Measurements from ENCODE around the gene ZNF674. TPM values are rescaled to one million over a fixed set of nuclear protein-coding genes. Genes with fewer than 3 reads are reported as not detected.
A peak's percentile ranks its signal among the peaks of the same experiment; 100 is the strongest.
"Not testable (repeated sequence)": the region's sequence is repeated elsewhere in the genome, so short reads cannot be mapped to it uniquely, and the experiment has no call there.

ZNF674 gene
- total RNA-seq, 2 experiments from 2014 or later = 5.4 to 5.5 TPM

DNA sequence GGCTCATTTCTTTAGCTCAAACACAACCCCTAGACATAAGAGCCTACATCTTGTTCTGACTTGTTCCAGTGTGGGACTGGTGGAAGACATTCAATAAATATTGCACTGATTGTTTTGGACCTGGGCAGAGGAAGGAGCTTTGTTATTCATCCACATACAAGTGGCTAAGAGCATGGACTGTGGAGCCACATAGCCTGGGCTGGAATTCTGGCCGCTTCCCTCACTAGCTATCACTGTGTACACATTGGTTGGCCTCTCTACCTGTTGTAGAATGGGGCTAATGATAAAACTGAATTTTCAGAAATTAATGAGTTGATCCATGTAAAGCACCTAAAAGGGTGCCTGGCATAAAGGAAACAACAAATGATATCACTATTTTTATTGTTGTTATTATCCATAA lies 80.0 kb downstream of the ZNF674 start:
- peaks cover 61% of the 10 kb centered on the region for H3K36me3 ChIP-seq (ENCODE audit: insufficient read depth, low read length)
- no TSS peak for BruUV-seq (replicated peaks)
- no peaks in the 10 kb centered on the region for H3K9me2 ChIP-seq (ENCODE audit: insufficient read depth, low read length)
- POLR2A ChIA-PET = interaction anchor here (0.5 kb wide), 1 partner anchor 23 kb away, joined by 3 read pairs; no protein-coding TSS in a partner anchor
- H3K79me2 ChIP-seq (ENCODE audit: insufficient read depth, low read depth, low read length) = no peaks in the 10 kb centered on the region
- CTCF ChIA-PET (ENCODE audit: unreplicated experiment) = no interaction called here
- no peak overlapping the region for H3K27ac ChIP-seq (ENCODE audit: low read depth, low read length, poor library complexity, severe bottlenecking)
- no peak for DNase-seq (ENCODE audit: low spot score)
- H2AFZ ChIP-seq (ENCODE audit: low read length) = no peak overlapping the region
- no peaks in the 10 kb centered on the region for H3K9me3 ChIP-seq (ENCODE audit: low read length)
- H3K4me3 ChIP-seq (ENCODE audit: low read depth, low read length, poor library complexity, severe bottlenecking) = no peak overlapping the region
- H3K4me2 ChIP-seq (ENCODE audit: low read length) = no peak overlapping the region
- peaks cover 12% of the 10 kb centered on the region for H3K4me1 ChIP-seq (ENCODE audit: insufficient read depth, low read length, poor library complexity, severe bottlenecking)
- no peak for TF ChIP-seq EZH2phosphoT487 (IDR thresholded peaks at IDR 0.05; ENCODE audit: borderline replicate concordance, low read depth, low read length)
- TF ChIP-seq, protein P1, sequence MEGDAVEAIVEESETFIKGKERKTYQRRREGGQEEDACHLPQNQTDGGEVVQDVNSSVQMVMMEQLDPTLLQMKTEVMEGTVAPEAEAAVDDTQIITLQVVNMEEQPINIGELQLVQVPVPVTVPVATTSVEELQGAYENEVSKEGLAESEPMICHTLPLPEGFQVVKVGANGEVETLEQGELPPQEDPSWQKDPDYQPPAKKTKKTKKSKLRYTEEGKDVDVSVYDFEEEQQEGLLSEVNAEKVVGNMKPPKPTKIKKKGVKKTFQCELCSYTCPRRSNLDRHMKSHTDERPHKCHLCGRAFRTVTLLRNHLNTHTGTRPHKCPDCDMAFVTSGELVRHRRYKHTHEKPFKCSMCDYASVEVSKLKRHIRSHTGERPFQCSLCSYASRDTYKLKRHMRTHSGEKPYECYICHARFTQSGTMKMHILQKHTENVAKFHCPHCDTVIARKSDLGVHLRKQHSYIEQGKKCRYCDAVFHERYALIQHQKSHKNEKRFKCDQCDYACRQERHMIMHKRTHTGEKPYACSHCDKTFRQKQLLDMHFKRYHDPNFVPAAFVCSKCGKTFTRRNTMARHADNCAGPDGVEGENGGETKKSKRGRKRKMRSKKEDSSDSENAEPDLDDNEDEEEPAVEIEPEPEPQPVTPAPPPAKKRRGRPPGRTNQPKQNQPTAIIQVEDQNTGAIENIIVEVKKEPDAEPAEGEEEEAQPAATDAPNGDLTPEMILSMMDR (conservative IDR thresholded peaks at IDR 0.05; ENCODE audit: low read length) = no peak
- intact Hi-C loops (cut with micrococcal nuclease; ENCODE audit: unreplicated experiment) = no loop called here
- H4K20me1 ChIP-seq (ENCODE audit: insufficient read depth, low read length) = no peaks in the 10 kb centered on the region

DNA sequence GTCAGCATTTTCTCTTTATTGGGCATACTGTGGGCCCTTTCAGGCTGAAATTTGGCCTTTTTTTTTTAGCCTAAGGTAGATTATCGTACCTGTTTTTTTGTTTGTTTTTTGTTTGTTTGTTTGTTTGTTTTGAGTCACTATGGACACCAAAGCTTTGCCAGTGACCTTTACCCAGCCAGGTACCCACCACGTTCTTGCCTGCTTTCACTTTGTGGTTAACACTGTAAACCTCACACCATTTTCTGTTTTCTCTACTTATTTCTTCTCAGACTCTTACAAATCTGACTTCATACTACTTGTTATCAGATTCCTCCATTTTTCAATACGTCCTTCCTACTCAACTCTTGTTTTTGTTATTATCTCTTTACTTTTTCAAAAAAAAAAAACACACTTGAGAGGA lies 81.5 kb downstream of the ZNF674 start:
- peaks cover 47% of the 10 kb centered on the region for H3K36me3 ChIP-seq (ENCODE audit: insufficient read depth, low read length)
- POLR2A ChIA-PET = no interaction called here
- no peaks in the 10 kb centered on the region for H4K20me1 ChIP-seq (ENCODE audit: insufficient read depth, low read length)
- H2AFZ ChIP-seq (ENCODE audit: low read length) = no peak overlapping the region
- no peak for DNase-seq (ENCODE audit: low spot score)
- TF ChIP-seq EZH2phosphoT487 (IDR thresholded peaks at IDR 0.05; ENCODE audit: borderline replicate concordance, low read depth, low read length) = no peak
- TF ChIP-seq, protein P1 (conservative IDR thresholded peaks at IDR 0.05; ENCODE audit: low read length) = no peak
- no peaks in the 10 kb centered on the region for H3K79me2 ChIP-seq (ENCODE audit: insufficient read depth, low read depth, low read length)
- H3K9me2 ChIP-seq (ENCODE audit: insufficient read depth, low read length) = no peaks in the 10 kb centered on the region
- CTCF ChIA-PET (ENCODE audit: unreplicated experiment) = no interaction called here
- intact Hi-C loops (cut with micrococcal nuclease; ENCODE audit: unreplicated experiment) = no loop called here
- BruUV-seq (replicated peaks) = no TSS peak
- no peaks in the 10 kb centered on the region for H3K9me3 ChIP-seq (ENCODE audit: low read length)
- H3K27ac ChIP-seq (ENCODE audit: low read depth, low read length, poor library complexity, severe bottlenecking) = no peak overlapping the region
- no peak overlapping the region for H3K4me3 ChIP-seq (ENCODE audit: low read depth, low read length, poor library complexity, severe bottlenecking)
- H3K4me2 ChIP-seq (ENCODE audit: low read length) = no peak overlapping the region
- H3K4me1 ChIP-seq (ENCODE audit: insufficient read depth, low read length, poor library complexity, severe bottlenecking) = peaks cover 12% of the 10 kb centered on the region

DNA sequence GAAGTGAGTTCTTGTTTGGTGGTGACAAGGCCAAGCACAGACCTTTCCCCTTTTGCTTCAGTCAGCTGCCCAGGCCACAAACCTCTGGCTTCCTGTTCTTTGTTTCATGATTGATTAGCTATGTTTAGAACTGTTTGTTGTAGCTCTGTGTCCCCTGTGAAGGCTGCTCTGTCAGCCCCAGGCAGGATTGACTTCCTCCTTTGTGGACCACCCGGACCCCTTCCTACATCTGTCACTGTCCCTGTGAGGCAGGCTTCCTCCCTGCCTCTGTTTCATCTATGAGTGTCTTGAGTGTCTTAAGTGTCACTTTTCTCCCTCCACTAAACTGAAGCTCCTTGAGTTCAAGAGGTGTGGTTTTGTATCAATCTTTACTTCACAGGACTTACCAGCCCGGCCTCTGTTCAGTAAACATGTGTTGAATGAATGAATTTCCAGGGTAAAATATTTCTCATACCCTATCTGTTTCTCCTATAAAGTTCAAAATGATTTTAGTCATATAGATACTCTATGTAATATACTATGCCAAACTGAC lies 83.5 kb downstream of the ZNF674 start:
- Histone ChIP-seq H3K4me3 (ENCODE audit: low read depth, low read length, poor library complexity, severe bottlenecking) (peak overlapping the region; percentile 28), H4K20me1 (ENCODE audit: insufficient read depth, low read length) (no peaks in the 10 kb centered on the region), H3K9me3 (ENCODE audit: low read length) (no peaks in the 10 kb centered on the region), H3K9me2 (ENCODE audit: insufficient read depth, low read length) (no peaks in the 10 kb centered on the region), H2AFZ (ENCODE audit: low read length) (no peak overlapping the region), H3K36me3 (ENCODE audit: insufficient read depth, low read length) (peaks cover 30% of the 10 kb centered on the region), H3K4me1 (ENCODE audit: insufficient read depth, low read length, poor library complexity, severe bottlenecking) (peaks cover 12% of the 10 kb centered on the region), H3K79me2 (ENCODE audit: insufficient read depth, low read depth, low read length) (no peaks in the 10 kb centered on the region), H3K27ac (ENCODE audit: low read depth, low read length, poor library complexity, severe bottlenecking) (peak overlapping the region; percentile 78), H3K4me2 (ENCODE audit: low read length) (peak overlapping the region; percentile 47)
- TF ChIP-seq, protein P1 (conservative IDR thresholded peaks at IDR 0.05; ENCODE audit: low read length) = no peak
- TF ChIP-seq EZH2phosphoT487 (IDR thresholded peaks at IDR 0.05; ENCODE audit: borderline replicate concordance, low read depth, low read length) = no peak
- no TSS peak for BruUV-seq (replicated peaks)
- DNase-seq (ENCODE audit: low spot score) = peak; percentile 67
- ChIA-PET CTCF (ENCODE audit: unreplicated experiment) (no interaction called here), POLR2A (no interaction called here)
- intact Hi-C loops (cut with micrococcal nuclease; ENCODE audit: unreplicated experiment) = no loop called here

- H3K9me2 ChIP-seq (ENCODE audit: insufficient read depth, low read length); DNase-seq (ENCODE audit: low spot score); H3K4me3 ChIP-seq (ENCODE audit: low read depth, low read length, poor library complexity, severe bottlenecking); H3K9me3 ChIP-seq (ENCODE audit: low read length); H4K20me1 ChIP-seq (ENCODE audit: insufficient read depth, low read length); BruUV-seq (replicated peaks); CTCF ChIA-PET (ENCODE audit: unreplicated experiment); POLR2A ChIA-PET; intact Hi-C loops (cut with micrococcal nuclease; ENCODE audit: unreplicated experiment); H3K79me2 ChIP-seq (ENCODE audit: insufficient read depth, low read depth, low read length); H2AFZ ChIP-seq (ENCODE audit: low read length): not testable (repeated sequence)
- Histone ChIP-seq H3K4me1 (ENCODE audit: insufficient read depth, low read length, poor library complexity, severe bottlenecking) (peaks cover 12% of the 10 kb centered on the region), H3K4me2 (ENCODE audit: low read length) (peak overlapping the region; percentile 47), H3K36me3 (ENCODE audit: insufficient read depth, low read length) (peaks cover 27% of the 10 kb centered on the region), H3K27ac (ENCODE audit: low read depth, low read length, poor library complexity, severe bottlenecking) (peak overlapping the region; percentile 78)
These were observed 84.2 kb downstream of the ZNF674 start for GRCh38 chrX:46460801-46461659.

All from OCI-LY7 (cell line).